ENCODE data around the gene PARL. TPM values are rescaled to one million over a fixed set of nuclear protein-coding genes. Genes with fewer than 3 reads are reported as not detected.

PARL gene
- total and polyA plus RNA-seq, 2 donors (not counting 1 experiment from before 2014, with no cell fraction given) = 30.2 to 55.9 TPM

DNA sequence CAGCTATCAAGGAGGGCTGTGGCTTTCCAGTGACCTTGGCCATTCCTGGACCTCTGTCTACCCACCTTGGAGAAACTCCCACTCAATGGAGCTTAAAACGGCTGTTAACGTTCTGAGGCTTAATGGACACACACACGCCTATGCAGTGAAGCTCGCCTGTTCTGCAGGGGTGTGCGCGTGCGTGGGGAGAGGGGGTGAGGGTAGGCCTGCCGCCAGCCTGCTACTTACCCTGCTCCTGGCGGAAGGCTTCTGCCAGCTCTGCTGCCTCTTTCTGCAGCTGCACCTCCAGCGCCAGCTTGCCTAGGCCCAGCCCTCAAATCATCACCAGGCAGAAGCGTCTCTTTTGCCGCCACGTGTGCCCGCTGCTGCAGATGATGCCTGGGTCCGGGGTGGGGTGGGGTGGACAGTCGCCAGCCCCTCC lies 23.2 kb upstream of the PARL start:
- Histone ChIP-seq H3K36me3 (ENCODE audit: control insufficient read depth, insufficient read depth, low read length) (no peaks in the 10 kb centered on the region), H3K79me2 (ENCODE audit: control insufficient read depth, insufficient read depth, low read length) (no peaks in the 10 kb centered on the region), H3K4me1 (ENCODE audit: control insufficient read depth, extremely low read depth, insufficient read depth, low read length) (no peaks in the 10 kb centered on the region), H3K9me3 (ENCODE audit: control insufficient read depth, insufficient read depth, low read depth, low read length) (no peaks in the 10 kb centered on the region), H2AFZ (ENCODE audit: low read length) (no peak overlapping the region), H4K20me1 (ENCODE audit: control insufficient read depth, extremely low read depth, insufficient read depth, low read length) (no peaks in the 10 kb centered on the region), H3K27me3 (ENCODE audit: control insufficient read depth, insufficient read depth, low read length) (no peaks in the 10 kb centered on the region), H3K4me2 (ENCODE audit: extremely low read depth, insufficient read depth, low read length) (no peak overlapping the region), H3K4me3 (replicated peaks in 1 of 4; ENCODE audit: control extremely low read depth in 1 of 4, insufficient read depth in 1 of 4, low read depth in 3 of 4, low read length in 4 of 4) (no peak overlapping the region), H3K27ac (ENCODE audit: insufficient read depth, low read length) (no peak overlapping the region), H3K9ac (ENCODE audit: insufficient read depth, low read length) (no peak overlapping the region)
- TF ChIP-seq EZH2 (IDR thresholded peaks at IDR 0.05; ENCODE audit: low read length, missing control alignments) = no peak
- TF ChIP-seq, protein P1, sequence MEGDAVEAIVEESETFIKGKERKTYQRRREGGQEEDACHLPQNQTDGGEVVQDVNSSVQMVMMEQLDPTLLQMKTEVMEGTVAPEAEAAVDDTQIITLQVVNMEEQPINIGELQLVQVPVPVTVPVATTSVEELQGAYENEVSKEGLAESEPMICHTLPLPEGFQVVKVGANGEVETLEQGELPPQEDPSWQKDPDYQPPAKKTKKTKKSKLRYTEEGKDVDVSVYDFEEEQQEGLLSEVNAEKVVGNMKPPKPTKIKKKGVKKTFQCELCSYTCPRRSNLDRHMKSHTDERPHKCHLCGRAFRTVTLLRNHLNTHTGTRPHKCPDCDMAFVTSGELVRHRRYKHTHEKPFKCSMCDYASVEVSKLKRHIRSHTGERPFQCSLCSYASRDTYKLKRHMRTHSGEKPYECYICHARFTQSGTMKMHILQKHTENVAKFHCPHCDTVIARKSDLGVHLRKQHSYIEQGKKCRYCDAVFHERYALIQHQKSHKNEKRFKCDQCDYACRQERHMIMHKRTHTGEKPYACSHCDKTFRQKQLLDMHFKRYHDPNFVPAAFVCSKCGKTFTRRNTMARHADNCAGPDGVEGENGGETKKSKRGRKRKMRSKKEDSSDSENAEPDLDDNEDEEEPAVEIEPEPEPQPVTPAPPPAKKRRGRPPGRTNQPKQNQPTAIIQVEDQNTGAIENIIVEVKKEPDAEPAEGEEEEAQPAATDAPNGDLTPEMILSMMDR (conservative IDR thresholded peaks at IDR 0.05 in 1 of 2, IDR thresholded peaks at IDR 0.05 in 1 of 2; ENCODE audit: low read depth in 1 of 2, low read length in 2 of 2) = no peak
- no peak for DNase-seq (ENCODE audit: low read depth in 2 of 2)

DNA sequence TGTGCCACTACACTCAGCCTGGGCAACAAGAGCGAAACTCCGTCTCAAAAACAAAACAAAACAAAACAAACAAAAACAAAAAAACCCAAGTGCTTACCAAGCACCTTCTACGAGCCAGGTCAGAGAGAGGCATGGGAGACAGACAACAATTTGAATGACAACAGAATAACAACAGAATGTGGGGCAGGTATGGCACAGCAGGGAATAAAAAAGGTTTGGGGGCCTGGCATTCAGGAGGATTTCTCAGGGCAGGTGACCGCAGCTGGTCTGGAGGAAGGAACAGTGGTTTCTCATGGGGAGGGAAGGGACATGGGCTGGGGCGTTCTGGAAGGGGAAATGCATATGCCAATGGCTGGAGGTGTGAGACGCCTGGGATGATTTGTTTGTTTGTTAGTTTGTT lies 22.5 kb upstream of the PARL start:
- no peak overlapping the region for H3K4me3 ChIP-seq (replicated peaks in 1 of 4; ENCODE audit: control extremely low read depth in 1 of 4, insufficient read depth in 1 of 4, low read depth in 3 of 4, low read length in 4 of 4)
- no peak overlapping the region for H2AFZ ChIP-seq (ENCODE audit: low read length)
- no peaks in the 10 kb centered on the region for H4K20me1 ChIP-seq (ENCODE audit: control insufficient read depth, extremely low read depth, insufficient read depth, low read length)
- H3K36me3 ChIP-seq (ENCODE audit: control insufficient read depth, insufficient read depth, low read length) = no peaks in the 10 kb centered on the region
- no peak for TF ChIP-seq EZH2 (IDR thresholded peaks at IDR 0.05; ENCODE audit: low read length, missing control alignments)
- TF ChIP-seq, protein P1 (conservative IDR thresholded peaks at IDR 0.05 in 1 of 2, IDR thresholded peaks at IDR 0.05 in 1 of 2; ENCODE audit: low read depth in 1 of 2, low read length in 2 of 2) = no peak
- no peak overlapping the region for H3K27ac ChIP-seq (ENCODE audit: insufficient read depth, low read length)
- H3K9me3 ChIP-seq (ENCODE audit: control insufficient read depth, insufficient read depth, low read depth, low read length) = no peaks in the 10 kb centered on the region
- no peak for DNase-seq (ENCODE audit: low read depth in 2 of 2)
- H3K4me1 ChIP-seq (ENCODE audit: control insufficient read depth, extremely low read depth, insufficient read depth, low read length) = no peaks in the 10 kb centered on the region
- no peak overlapping the region for H3K4me2 ChIP-seq (ENCODE audit: extremely low read depth, insufficient read depth, low read length)
- no peaks in the 10 kb centered on the region for H3K79me2 ChIP-seq (ENCODE audit: control insufficient read depth, insufficient read depth, low read length)
- H3K9ac ChIP-seq (ENCODE audit: insufficient read depth, low read length) = no peak overlapping the region
- H3K27me3 ChIP-seq (ENCODE audit: control insufficient read depth, insufficient read depth, low read length) = no peaks in the 10 kb centered on the region

DNA sequence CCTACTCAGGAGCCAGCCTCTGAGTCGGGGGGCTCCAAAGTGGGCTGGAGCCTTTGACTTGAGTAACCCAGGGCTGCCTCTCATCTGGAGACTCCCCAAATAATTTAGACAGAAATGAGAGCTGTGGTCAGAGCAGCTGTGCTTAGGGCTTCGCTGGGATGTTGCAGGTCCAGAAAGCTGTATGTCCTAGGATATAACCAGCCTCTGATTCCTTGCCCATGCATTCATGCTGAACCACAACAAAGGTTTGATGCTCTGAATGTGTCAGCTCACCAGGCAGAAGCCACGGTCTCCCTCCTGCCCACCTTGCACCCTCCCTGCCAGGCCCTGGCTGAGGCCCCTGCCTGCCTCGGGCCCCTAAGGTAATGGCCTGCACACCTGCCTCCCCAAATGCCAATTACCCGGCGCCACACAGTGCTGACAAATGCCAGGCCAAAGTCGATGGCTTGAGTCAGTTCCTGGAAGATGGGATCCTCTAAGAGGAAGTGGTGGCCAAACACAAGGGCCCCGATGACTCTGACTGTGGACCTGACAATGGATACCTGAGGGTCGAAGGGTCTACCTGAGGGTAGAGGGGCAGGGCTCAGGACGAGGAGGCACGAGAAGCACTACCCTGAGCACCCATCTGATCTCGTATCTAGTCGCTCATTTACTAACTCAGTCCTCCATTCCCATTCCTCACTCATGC lies 21.7 kb upstream of the PARL start:
- no peak for TF ChIP-seq EZH2 (IDR thresholded peaks at IDR 0.05; ENCODE audit: low read length, missing control alignments)
- TF ChIP-seq, protein P1 (conservative IDR thresholded peaks at IDR 0.05 in 1 of 2, IDR thresholded peaks at IDR 0.05 in 1 of 2; ENCODE audit: low read depth in 1 of 2, low read length in 2 of 2) = no peak
- no peaks in the 10 kb centered on the region for H3K4me1 ChIP-seq (ENCODE audit: control insufficient read depth, extremely low read depth, insufficient read depth, low read length)
- no peaks in the 10 kb centered on the region for H4K20me1 ChIP-seq (ENCODE audit: control insufficient read depth, extremely low read depth, insufficient read depth, low read length)
- H3K27ac ChIP-seq (ENCODE audit: insufficient read depth, low read length) = no peak overlapping the region
- no peaks in the 10 kb centered on the region for H3K27me3 ChIP-seq (ENCODE audit: control insufficient read depth, insufficient read depth, low read length)
- no peaks in the 10 kb centered on the region for H3K36me3 ChIP-seq (ENCODE audit: control insufficient read depth, insufficient read depth, low read length)
- no peak overlapping the region for H3K9ac ChIP-seq (ENCODE audit: insufficient read depth, low read length)
- H3K9me3 ChIP-seq (ENCODE audit: control insufficient read depth, insufficient read depth, low read depth, low read length) = no peaks in the 10 kb centered on the region
- H3K4me3 ChIP-seq (replicated peaks in 1 of 4; ENCODE audit: control extremely low read depth in 1 of 4, insufficient read depth in 1 of 4, low read depth in 3 of 4, low read length in 4 of 4) = no peak overlapping the region
- no peak overlapping the region for H3K4me2 ChIP-seq (ENCODE audit: extremely low read depth, insufficient read depth, low read length)
- no peak for DNase-seq (ENCODE audit: low read depth in 2 of 2)
- no peaks in the 10 kb centered on the region for H3K79me2 ChIP-seq (ENCODE audit: control insufficient read depth, insufficient read depth, low read length)
- no peak overlapping the region for H2AFZ ChIP-seq (ENCODE audit: low read length)
